K562 (cell line): ENCODE data around the gene SCP2. TPM values are rescaled to one million over a fixed set of nuclear protein-coding genes. Genes with fewer than 3 reads are reported as not detected.

ENCODE experiments used
- ATAC-seq: fragments of 200-7000 bp; cut with Tn5 transposase; 3 replicates; pipeline ENCODE4 v1.9.1; 2020; ENCODE audit warnings: moderate library complexity
- BruUV-seq: library from RNA; stranded (reverse); fragments of 400-500 nt; replicated peaks from 2 replicates; lab custom pipeline; 2021; lab: Mats Ljungman, UMichigan
- CTCF ChIA-PET: fragments of 300-600 bp; formaldehyde crosslinking; extraction: SDS; loops from one replicate; lab custom pipeline; 2021; ENCODE audit warnings: low intra/inter-chr PET ratio; lab: Yijun Ruan, JAX
- POLR2A ChIA-PET: fragments of 300-600, 350-650 bp; sonication (Branson Sonifier 250); formaldehyde crosslinking; extraction: SDS; loops from one replicate; lab custom pipeline; 2021; ENCODE audit warnings: antibody characterized with exemption, inconsistent platforms; lab: Yijun Ruan, JAX
- DNase-seq, 4 experiments: peaks; one replicate each; pipeline versions ENCODE4 v3.0.0 to v3.0.0-alpha.2; 2011 to 2018; ENCODE audit warnings: low spot score in 3 of 4, mixed read lengths in 3 of 4; ENCODE audit errors: extremely low read depth in 1 of 4
- FAIRE-seq: peaks from 2 replicates; lab custom pipeline; 2011; peaks lifted over from hg19 to GRCh38; lab: Jason Lieb, UNC
- H2AFZ ChIP-seq: 2 replicates; pipeline ENCODE4 v1.6.0; 2011; ENCODE audit warnings: low read depth, low read length, control low read depth, inconsistent platforms
- H3K27ac ChIP-seq: fragments of 200-600 bp; 3 replicates; pipeline ENCODE4 v1.8.0; 2011; ENCODE audit warnings: low read depth, mild to moderate bottlenecking, control low read depth, inconsistent platforms, low read length, moderate library complexity, mixed read lengths; ENCODE audit errors: extremely low read depth
- H3K27me3 ChIP-seq, 2 experiments: fragments of 300-600 bp in 1 of 2; 2 replicates in 1 of 2; 3 replicates in 1 of 2; pipeline versions ENCODE4 v1.6.0 to v1.8.0; 2011; ENCODE audit warnings: inconsistent platforms in 2 of 2, low read length in 2 of 2, mild to moderate bottlenecking in 1 of 2, mixed read lengths in 1 of 2, moderate library complexity in 1 of 2; ENCODE audit not compliant: control insufficient read depth in 2 of 2, insufficient read depth in 2 of 2
- H3K36me3 ChIP-seq: fragments of 300-600 bp; 3 replicates; pipeline ENCODE4 v1.8.0; 2011; ENCODE audit warnings: mild to moderate bottlenecking, low read length, inconsistent platforms; ENCODE audit not compliant: control insufficient read depth, insufficient read depth
- H3K4me1 ChIP-seq, 2 experiments: fragments of 200-600 bp in 1 of 2; replicated peaks in 1 of 2; 2 replicates in 1 of 2; 3 replicates in 1 of 2; pipeline versions ENCODE4 v1.5.1 to v1.8.0; 2011; ENCODE audit warnings: inconsistent platforms in 2 of 2, low read length in 2 of 2, mild to moderate bottlenecking in 1 of 2, mixed read lengths in 1 of 2, moderate library complexity in 1 of 2; ENCODE audit not compliant: control insufficient read depth in 2 of 2, insufficient read depth in 2 of 2
- H3K4me2 ChIP-seq: 2 replicates; pipeline ENCODE4 v1.6.1; 2011; ENCODE audit warnings: low read length, control low read depth, inconsistent platforms, mixed read lengths; ENCODE audit not compliant: insufficient read depth
- H3K4me3 ChIP-seq: fragments of 200-600 bp; sonication (generic), shearing (Covaris generic); 2 replicates; pipeline ENCODE4 v1.5.1; 2016; ENCODE audit warnings: control low read depth, inconsistent platforms
- H3K79me2 ChIP-seq: fragments of 200-600 bp; 3 replicates; pipeline ENCODE4 v1.8.0; 2011; ENCODE audit warnings: low read length, inconsistent platforms; ENCODE audit not compliant: control insufficient read depth, insufficient read depth
- H3K9ac ChIP-seq, 2 experiments: 2 replicates each; pipeline versions ENCODE4 v1.6.0 to v1.6.1; 2011; ENCODE audit warnings: low read depth in 2 of 2, low read length in 2 of 2, control low read depth in 1 of 2, inconsistent platforms in 1 of 2, mild to moderate bottlenecking in 1 of 2, mixed read lengths in 1 of 2; ENCODE audit not compliant: insufficient read depth in 1 of 2
- H3K9me1 ChIP-seq: one replicate; pipeline ENCODE4 v1.6.0; 2011; ENCODE audit warnings: inconsistent platforms, mild to moderate bottlenecking, low read length, moderate library complexity; ENCODE audit not compliant: control insufficient read depth, insufficient read depth
- H3K9me3 ChIP-seq: replicated peaks from 2 replicates; pipeline ENCODE4 v1.5.1; 2011; ENCODE audit warnings: low read depth, low read length, inconsistent platforms; ENCODE audit not compliant: control insufficient read depth, insufficient read depth
- H4K20me1 ChIP-seq: replicated peaks from 2 replicates; pipeline ENCODE4 v1.6.1; 2011; ENCODE audit warnings: low read length, inconsistent platforms, mixed read lengths; ENCODE audit not compliant: control insufficient read depth, insufficient read depth
- ASH1L ChIP-seq: fragments of 450-650 bp; IDR thresholded peaks from 2 replicates; pipeline ENCODE4 v1.6.1; 2018; ENCODE audit warnings: borderline replicate concordance, mild to moderate bottlenecking, low read depth; ENCODE audit not compliant: partially characterized antibody
- BRF2 ChIP-seq: IDR thresholded peaks from 3 replicates; pipeline ENCODE4 v1.6.1; 2011; ENCODE audit warnings: borderline replicate concordance, mild to moderate bottlenecking; ENCODE audit not compliant: insufficient read length, insufficient read depth
- C11orf30 ChIP-seq: fragments of 450-650 bp; IDR thresholded peaks from 2 replicates; pipeline ENCODE4 v1.6.1; 2016; ENCODE audit warnings: low read depth, mild to moderate bottlenecking
- E2F8 ChIP-seq: fragments of 450-650 bp; IDR thresholded peaks from 2 replicates; pipeline ENCODE4 v1.7.1; 2018; ENCODE audit warnings: mild to moderate bottlenecking, low read depth; ENCODE audit not compliant: partially characterized antibody
- FOXK1 ChIP-seq: sonication (generic); formaldehyde crosslinking; IDR thresholded peaks from 2 replicates; pipeline ENCODE4 v1.8.0; 2022; ENCODE audit warnings: missing genetic modification reagents, mild to moderate bottlenecking, borderline replicate concordance
- FUS ChIP-seq: fragments of 200-400 bp; formaldehyde crosslinking; optimal IDR thresholded peaks from 2 replicates; pipeline ENCODE3; 2017; ENCODE audit warnings: low read depth, low read length
- HNRNPH1 ChIP-seq: fragments of 200-400 bp; formaldehyde crosslinking; optimal IDR thresholded peaks from 2 replicates; pipeline ENCODE3; 2017; ENCODE audit warnings: low read depth, mild to moderate bottlenecking, low read length, moderate library complexity
- LEF1 ChIP-seq: fragments of 450-650 bp; IDR thresholded peaks from 2 replicates; pipeline ENCODE4 v1.6.1; 2016; ENCODE audit warnings: mild to moderate bottlenecking
- MEF2D ChIP-seq: conservative IDR thresholded peaks from 2 replicates; pipeline ENCODE4 v1.6.1; 2016; ENCODE audit warnings: low read depth, missing genetic modification characterization, missing compliant biosample characterization
- NFYB ChIP-seq: IDR thresholded peaks from 2 replicates; pipeline ENCODE4 v1.6.1; 2011; ENCODE audit warnings: mild to moderate bottlenecking, moderate library complexity; ENCODE audit not compliant: insufficient read length; ENCODE audit errors: extremely low read depth
- PTTG1 ChIP-seq: fragments of 450-650 bp; IDR thresholded peaks from 2 replicates; pipeline ENCODE4 v1.6.1; 2016; ENCODE audit warnings: low read depth, mild to moderate bottlenecking, missing genetic modification characterization, missing compliant biosample characterization
- TEAD4 ChIP-seq, 2 experiments: sonication (generic) in 1 of 2; formaldehyde crosslinking in 1 of 2; IDR thresholded peaks; 2 replicates each; pipeline versions ENCODE4 v1.6.1 to v1.8.0; 2012 to 2022; ENCODE audit warnings: borderline replicate concordance in 1 of 2, inconsistent platforms in 1 of 2, low read length in 1 of 2, mild to moderate bottlenecking in 1 of 2, missing genetic modification reagents in 1 of 2
- ZNF121 ChIP-seq: sonication (generic); formaldehyde crosslinking; conservative IDR thresholded peaks from 2 replicates; pipeline ENCODE4 v1.8.0; 2022; ENCODE audit warnings: missing genetic modification reagents
- WGBS: fragments of 100-300 bp; shearing (Covaris generic); methylation state at CpG from one replicate; pipeline ENCODE4 v1.1.6; 2016; ENCODE audit warnings: low coverage, mixed read lengths; ENCODE audit not compliant: insufficient coverage; ENCODE audit errors: missing lambda C conversion rate; 5-methylcytosine and 5-hydroxymethylcytosine counted together
- in situ Hi-C: fragments of 300-500 bp; cut with MboI; formaldehyde crosslinking; loops from 4 replicates; pipeline ENCODE4 v1.15.0; 2018; ENCODE audit warnings: inconsistent platforms, mixed read lengths
- intact Hi-C: fragments of 100-400 bp; cut with micrococcal nuclease; formaldehyde crosslinking; loops from 2 replicates; pipeline ENCODE4 v1.14.2; 2022
- polyA plus RNA-seq, 8 experiments: library from polyadenylated mRNA; depleted of rRNA in 4 of 8; stranded (reverse) in 5 of 8; unstranded in 3 of 8; fragments of >200 nt; fragmentation: Nextera tagmentation in 2 of 8; fragmentation: Illumina TruSeq in 1 of 8; extraction: Ambion mirVana in 2 of 8; extraction: Trizol in 1 of 8; gene quantifications; 2 replicates each; pipeline versions ENCODE4 v1.2.1 to v1.2.3, GENCODE V29; 2011 to 2014; ENCODE audit warnings: inconsistent platforms in 1 of 8, missing spikeins in 1 of 8
- total RNA-seq, 7 experiments: library from RNA; depleted of rRNA in 6 of 7; stranded (reverse); fragments of >200 nt in 6 of 7; fragmentation: Illumina TruSeq in 2 of 7; extraction: Trizol in 2 of 7; gene quantifications; 2 replicates each; pipeline versions ENCODE4 v1.2.1 to v1.2.3, GENCODE V29; 2011 to 2021; ENCODE audit warnings: low replicate concordance in 1 of 7
- TF ChIP-seq, protein P1 (sequence below): sonication (generic); formaldehyde crosslinking; IDR thresholded peaks from 2 replicates; pipeline ENCODE4 v1.9.0; 2022; ENCODE audit warnings: mild to moderate bottlenecking, missing genetic modification reagents
- TF ChIP-seq, protein P2 (sequence below): fragments of 250-450 bp; sonication (Bioruptor Pico); IDR thresholded peaks from 2 replicates; pipeline ENCODE4 v1.4.0; 2020; ENCODE audit warnings: mild to moderate bottlenecking, moderate library complexity

SCP2 gene
- total and polyA plus RNA-seq, 9 of the 15 experiments (the other 6 are each of a cell fraction or from before 2014, with no cell fraction given), result 63.8 to 258 (median 106) TPM

- ATAC-seq (no peak), FAIRE-seq (no peak), DNase-seq (no peak)
- H3K9me1 ChIP-seq, result no peaks in the 10 kb centered on the region
- 10% methylated on average over 6 of the region's 6 CpGs for WGBS
- no peak overlapping the region for H3K27ac ChIP-seq
- H3K36me3 ChIP-seq, result no peaks in the 10 kb centered on the region
- no peak overlapping the region for H3K4me3 ChIP-seq
- in situ Hi-C loops, result no loop called here
- no TSS peak for BruUV-seq
- no peaks in the 10 kb centered on the region for H3K79me2 ChIP-seq
- peaks cover 23 to 63% of the 10 kb centered on the region in 2 experiments for H3K27me3 ChIP-seq
- no peak overlapping the region for H3K4me2 ChIP-seq
- POLR2A ChIA-PET, result interaction anchor here (0.6 kb wide), 1 partner anchor 19 kb away, joined by 3 read pairs; no protein-coding TSS in a partner anchor
- CTCF ChIA-PET, result no interaction called here
- 0 out of 4 replicates have a peak overlapping the region, but pooled peaks of 1 of the 2 experiments have one; percentile 29 for H3K9ac ChIP-seq
- H4K20me1 ChIP-seq, result no peaks in the 10 kb centered on the region
- H3K9me3 ChIP-seq, result no peaks in the 10 kb centered on the region
- intact Hi-C loops, result loop anchor here (10.0 kb wide), 1 partner anchor 162 kb away; no protein-coding TSS in a partner anchor
- no peak overlapping the region for H2AFZ ChIP-seq
- H3K4me1 ChIP-seq, result peaks cover 0 to 34% of the 10 kb centered on the region in 2 experiments; a peak in 2 of 5 replicates
- TF ChIP-seq ZNF121 (CRISPR knock-in tag) (no peak), BRF2 (no peak), NFYB (no peak), ASH1L (no peak), PTTG1 (no peak), C11orf30 (no peak), LEF1 (no peak), FUS (no peak), MEF2D (tag) (no peak), FOXK1 (CRISPR knock-in tag) (no peak), HNRNPH1 (no peak), E2F8 (no peak), TEAD4 (IDR thresholded peaks at IDR 0.05; ENCODE audit: low read length) (no peak), TEAD4 (CRISPR knock-in tag; IDR thresholded peaks at IDR 0.05; ENCODE audit: borderline replicate concordance) (no peak)
- TF ChIP-seq, protein P1, sequence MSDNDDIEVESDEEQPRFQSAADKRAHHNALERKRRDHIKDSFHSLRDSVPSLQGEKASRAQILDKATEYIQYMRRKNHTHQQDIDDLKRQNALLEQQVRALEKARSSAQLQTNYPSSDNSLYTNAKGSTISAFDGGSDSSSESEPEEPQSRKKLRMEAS, result no peak
- TF ChIP-seq, protein P2, sequence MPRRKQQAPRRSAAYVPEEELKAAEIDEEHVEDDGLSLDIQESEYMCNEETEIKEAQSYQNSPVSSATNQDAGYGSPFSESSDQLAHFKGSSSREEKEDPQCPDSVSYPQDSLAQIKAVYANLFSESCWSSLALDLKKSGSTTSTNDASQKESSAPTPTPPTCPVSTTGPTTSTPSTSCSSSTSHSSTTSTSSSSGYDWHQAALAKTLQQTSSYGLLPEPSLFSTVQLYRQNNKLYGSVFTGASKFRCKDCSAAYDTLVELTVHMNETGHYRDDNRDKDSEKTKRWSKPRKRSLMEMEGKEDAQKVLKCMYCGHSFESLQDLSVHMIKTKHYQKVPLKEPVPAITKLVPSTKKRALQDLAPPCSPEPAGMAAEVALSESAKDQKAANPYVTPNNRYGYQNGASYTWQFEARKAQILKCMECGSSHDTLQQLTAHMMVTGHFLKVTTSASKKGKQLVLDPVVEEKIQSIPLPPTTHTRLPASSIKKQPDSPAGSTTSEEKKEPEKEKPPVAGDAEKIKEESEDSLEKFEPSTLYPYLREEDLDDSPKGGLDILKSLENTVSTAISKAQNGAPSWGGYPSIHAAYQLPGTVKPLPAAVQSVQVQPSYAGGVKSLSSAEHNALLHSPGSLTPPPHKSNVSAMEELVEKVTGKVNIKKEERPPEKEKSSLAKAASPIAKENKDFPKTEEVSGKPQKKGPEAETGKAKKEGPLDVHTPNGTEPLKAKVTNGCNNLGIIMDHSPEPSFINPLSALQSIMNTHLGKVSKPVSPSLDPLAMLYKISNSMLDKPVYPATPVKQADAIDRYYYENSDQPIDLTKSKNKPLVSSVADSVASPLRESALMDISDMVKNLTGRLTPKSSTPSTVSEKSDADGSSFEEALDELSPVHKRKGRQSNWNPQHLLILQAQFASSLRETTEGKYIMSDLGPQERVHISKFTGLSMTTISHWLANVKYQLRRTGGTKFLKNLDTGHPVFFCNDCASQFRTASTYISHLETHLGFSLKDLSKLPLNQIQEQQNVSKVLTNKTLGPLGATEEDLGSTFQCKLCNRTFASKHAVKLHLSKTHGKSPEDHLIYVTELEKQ (CRISPR knock-in tag), result no peak
These were observed 139.4 kb downstream of the SCP2 start for GRCh38 chr1:53066488-53066887.
